SIG-M5 treated with dmso at 0.1 percent for 504 hours (cell line): ENCODE measurements around the gene BRINP3.
A peak's percentile ranks its signal among the peaks of the same experiment; 100 is the strongest.

ENCODE experiments used
- DNase-seq: peaks from one replicate; lab custom pipeline; 2025; ENCODE audit not compliant: unreplicated experiment; lab: John Stamatoyannopoulos, UW

The BRINP3 gene

GRCh38 chr1:190453550-190453949 lies 24.1 kb downstream of the BRINP3 start:
- DNase-seq: no peak

GRCh38 chr1:190452272-190452848 lies 25.3 kb downstream of the BRINP3 start:
- DNase-seq: no peak

DNA sequence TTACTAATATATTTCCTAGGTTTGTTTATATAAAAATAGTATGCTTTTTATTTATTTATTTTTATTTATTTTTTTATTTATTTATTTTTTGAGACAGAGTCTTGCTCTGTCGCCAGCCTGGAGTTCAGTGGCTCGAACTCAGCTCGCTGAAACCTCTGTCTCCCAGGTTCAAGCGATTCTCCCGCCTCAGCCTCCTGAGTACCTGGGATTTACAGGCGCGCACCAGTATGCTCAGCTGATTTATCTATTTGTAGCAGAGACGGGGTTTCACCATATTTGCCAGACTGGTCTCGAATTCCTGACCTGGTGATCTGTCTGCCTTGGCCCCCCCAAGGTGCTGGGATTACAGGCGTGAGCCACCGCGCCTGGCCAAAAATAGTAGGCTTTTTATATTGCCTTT lies 33.2 kb downstream of the BRINP3 start:
- no peak for DNase-seq

DNA sequence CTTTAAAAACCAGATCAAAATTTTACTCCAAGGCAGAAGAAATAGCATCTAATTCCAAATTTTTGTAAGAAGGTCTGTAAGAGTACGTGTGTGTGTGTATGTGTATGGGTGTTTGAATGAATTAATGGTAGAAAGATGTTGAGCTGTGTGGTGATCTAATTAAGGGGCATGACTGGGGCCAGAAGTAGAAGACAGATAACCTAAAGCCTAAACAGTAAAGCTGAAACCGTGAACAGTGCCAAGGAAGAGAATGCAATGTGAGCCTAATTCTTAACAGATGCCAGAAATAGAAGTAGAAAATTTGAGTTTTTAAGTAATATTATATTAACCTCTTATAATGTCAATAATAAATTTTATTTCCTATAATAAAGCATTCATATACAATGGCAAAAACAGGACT lies 38.2 kb downstream of the BRINP3 start:
- no peak for DNase-seq

GRCh38 chr1:190436615-190437014 lies 41.0 kb downstream of the BRINP3 start:
- peak; percentile 68 for DNase-seq

- DNase-seq: no peak
Observed at GRCh38 chr1:190429932-190430331, 47.7 kb downstream of the BRINP3 start.

DNA sequence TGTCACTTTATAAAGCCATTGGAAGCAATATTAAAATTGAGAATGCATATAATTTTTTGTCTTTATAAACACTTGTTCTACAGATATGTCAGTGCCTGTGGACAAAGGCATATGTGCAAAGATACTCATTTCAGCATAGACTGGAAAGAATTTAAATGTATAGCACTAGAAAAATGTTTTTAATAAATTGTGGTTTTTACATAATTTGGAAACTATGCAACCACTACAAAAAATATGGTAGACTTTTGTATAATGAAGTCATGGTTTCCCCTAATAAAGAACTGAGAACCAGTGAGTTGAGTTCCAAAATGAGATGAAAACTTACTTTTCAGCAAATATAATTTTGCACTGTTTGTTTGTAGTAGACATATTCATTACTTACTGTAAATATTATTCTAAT lies 48.5 kb downstream of the BRINP3 start:
- DNase-seq: no peak

GRCh38 chr1:190416239-190416638 lies 61.4 kb downstream of the BRINP3 start:
- DNase-seq: no peak

GRCh38 chr1:190413142-190413541 lies 64.5 kb downstream of the BRINP3 start:
- no peak for DNase-seq

GRCh38 chr1:190403402-190403801 lies 74.3 kb downstream of the BRINP3 start:
- no peak for DNase-seq

DNA sequence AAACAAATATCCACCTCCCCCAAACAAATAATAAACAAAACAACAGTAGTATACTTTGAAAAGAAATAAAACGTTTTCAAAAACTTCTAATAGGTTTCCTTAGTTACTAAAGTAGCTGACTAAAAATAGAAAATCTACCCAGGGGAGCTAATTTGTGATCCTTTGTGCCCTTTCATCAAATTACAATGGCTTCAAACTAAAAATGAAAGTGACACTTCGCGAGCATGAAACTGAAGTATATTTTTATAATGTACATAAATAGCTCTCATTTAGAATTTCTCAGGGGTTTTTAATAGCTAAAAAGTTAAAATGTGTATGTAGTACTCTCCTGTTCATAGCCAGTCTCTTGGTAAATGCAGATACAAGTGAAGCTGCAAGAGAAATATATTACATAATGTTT lies 78.4 kb downstream of the BRINP3 start:
- DNase-seq: no peak

DNA sequence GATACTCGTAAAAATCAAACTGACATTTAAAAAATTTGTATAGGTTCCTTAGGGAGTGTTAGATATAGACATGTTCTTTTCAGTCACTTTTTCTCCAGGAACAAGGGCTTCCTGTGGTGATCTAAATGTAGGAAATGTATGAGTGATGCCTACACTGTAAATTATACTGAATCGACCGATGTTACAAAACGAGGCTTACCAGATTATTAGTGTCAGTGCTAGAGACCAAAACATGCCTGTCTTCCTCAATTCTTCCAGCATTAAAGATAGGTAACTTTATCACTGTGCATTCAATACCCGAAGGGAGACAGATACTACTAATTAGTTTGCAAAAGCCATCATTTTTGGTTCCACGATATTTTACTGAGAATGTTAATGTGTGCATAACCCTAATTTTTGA lies 86.1 kb downstream of the BRINP3 start:
- no peak for DNase-seq

DNA sequence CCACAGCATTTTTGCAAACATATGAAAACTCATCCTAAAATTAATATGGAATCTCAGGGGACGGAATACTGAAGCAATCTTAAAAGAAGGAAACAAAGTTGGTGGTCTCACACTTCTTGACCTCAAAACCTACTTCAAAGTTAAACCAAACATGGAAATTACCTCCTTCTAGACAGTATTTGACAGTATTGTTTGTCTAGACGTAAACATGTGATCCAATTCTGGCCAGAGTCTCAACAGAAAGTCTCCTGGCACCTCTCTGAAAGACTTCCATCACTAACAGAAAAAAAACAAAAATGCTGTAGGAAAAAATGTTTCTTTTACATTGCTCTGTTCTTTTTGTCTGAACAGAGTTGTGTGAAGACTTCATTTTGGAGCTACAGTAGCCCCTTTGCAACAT lies 99.7 kb downstream of the BRINP3 start:
- DNase-seq: no peak

- DNase-seq: peak; percentile 39
Observed at GRCh38 chr1:190377294-190377693, 100.4 kb downstream of the BRINP3 start.

GRCh38 chr1:190376044-190376443 lies 101.6 kb downstream of the BRINP3 start:
- DNase-seq: no peak

DNA sequence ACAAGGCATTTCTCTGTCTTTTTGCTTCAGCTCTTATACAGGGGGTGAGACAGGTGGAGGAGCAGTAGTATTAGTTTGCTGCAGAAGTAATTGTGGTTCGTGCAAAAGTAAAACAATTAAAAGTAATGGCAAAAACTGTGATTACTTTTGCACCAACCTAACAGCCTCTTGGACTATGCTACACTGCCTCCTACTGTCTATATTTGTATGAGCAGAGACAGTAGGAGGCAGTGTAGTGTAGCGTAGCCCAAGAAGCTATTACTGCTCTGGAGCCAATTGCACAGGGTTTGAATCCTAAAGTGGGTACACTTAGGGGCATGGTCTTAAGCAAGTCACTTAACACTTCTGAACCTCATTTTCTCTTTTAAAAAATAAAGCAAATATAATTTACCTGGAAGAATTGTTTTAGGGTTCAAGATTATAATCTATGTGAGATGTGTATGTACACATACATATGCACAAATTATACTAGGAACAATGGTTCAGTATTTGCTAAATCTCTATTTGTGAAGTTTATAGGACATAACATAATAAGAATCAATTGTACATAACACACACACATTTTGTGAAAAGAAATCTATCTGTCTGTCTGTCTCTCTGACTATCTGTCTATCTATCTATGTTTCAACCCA lies 103.8 kb downstream of the BRINP3 start:
- peak; percentile 32 for DNase-seq

DNA sequence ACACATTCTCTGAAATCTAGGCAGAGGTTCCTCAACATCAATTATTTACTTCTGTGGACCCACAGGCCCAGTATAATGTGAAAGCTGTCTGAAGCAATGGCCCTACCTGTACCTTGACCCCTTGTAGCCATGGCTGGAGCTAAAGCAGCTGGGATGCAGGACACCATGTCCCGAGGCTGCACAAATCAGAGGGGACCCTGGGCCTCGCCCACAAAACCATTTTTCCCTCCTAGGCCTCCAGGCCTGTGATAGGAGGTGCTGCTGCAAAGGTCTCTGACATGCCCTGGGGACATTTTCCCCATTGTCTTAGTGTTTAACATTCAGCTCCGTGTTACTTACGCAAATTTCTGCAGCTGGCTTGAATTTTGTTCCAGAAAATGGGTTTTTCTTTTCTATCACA lies 110.5 kb downstream of the BRINP3 start:
- no peak for DNase-seq

GRCh38 chr1:190365283-190365682 lies 112.4 kb downstream of the BRINP3 start:
- no peak for DNase-seq

- no peak for DNase-seq
Observed at GRCh38 chr1:190353538-190354101, 124.0 kb downstream of the BRINP3 start.

DNA sequence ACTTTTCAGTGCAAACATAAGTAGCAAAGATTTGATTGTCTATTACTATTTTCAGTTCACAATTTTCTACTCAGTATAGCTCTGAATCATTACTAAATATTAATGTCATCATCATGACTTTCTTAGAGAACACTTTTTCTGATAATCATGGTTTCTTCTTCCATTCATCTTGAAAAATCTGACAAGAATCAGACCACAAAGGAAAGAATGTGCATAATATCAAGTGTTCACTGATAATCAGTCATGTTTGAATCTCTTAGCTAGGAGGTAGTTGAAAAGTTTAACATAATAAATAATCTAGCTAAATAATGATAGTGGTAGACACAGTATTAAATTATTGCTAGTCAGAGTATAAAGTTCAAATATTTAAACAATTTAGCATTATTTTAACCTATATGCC lies 133.2 kb downstream of the BRINP3 start:
- no peak for DNase-seq

- DNase-seq: no peak
Observed at GRCh38 chr1:190338829-190339228, 138.8 kb downstream of the BRINP3 start.

DNA sequence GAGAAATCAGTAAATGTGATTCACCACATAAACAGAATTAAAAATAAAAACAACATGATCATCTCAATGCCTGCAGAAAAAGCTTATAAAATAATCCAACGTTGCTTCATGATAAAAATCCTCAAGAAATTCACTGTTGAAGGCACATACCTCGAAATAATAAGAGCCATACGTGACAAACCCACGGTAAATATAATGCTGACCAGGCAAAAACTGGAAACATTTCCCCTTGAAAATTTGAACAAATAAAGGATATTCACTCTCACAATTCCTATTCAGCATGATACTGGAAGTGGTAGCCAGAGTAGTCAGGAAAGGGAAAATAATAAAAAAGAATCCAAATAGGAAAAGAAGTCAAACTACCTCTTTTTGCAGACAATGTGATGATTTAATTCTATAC lies 148.8 kb downstream of the BRINP3 start:
- DNase-seq: no peak

GRCh38 chr1:190328361-190328760 lies 149.3 kb downstream of the BRINP3 start:
- DNase-seq: no peak
